Midbrain (tissue), 1 donor: ENCODE results near the gene PRKAA2.
"Not testable (repeated sequence)": the region's sequence is repeated elsewhere in the genome, so short reads cannot be mapped to it uniquely, and the experiment has no call there.

Source experiments
- DNase-seq: peaks from one replicate; lab custom pipeline; 2025; lab: John Stamatoyannopoulos, UW

PRKAA2 gene

DNA sequence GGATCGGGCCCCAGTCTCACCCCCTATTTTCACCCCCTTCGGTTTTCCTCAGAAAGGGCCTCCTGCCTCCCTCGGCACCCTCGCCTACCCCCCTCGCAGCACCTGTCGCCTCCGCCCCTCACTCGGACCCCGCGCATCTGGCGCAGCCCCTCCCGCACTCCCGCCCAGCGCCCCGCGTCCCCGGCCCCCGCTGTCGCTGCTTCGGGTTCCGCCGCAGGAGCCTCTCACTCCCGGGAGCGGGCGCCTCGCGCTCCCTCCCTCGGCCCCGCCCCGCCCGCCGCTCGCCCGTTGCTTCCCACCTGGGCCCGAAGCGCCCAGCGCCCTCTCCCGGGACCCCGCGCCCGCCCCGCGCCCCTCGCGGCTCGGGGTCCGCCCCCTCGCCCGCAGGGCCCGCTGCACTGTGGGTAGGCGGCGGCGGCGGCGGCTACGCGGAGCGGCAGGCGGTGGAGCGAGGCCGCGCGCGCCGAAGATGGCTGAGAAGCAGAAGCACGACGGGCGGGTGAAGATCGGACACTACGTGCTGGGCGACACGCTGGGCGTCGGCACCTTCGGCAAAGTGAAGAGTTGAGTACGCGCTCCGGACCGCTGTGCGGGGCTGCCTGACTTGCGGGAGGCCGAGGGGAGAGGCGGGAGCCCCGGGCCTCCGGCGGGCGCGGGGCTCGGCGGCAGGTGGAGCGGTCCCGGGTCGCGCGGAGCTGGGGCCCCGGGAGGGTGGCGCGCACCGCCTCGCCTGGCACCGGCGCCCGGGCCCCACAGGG, at the start of gene PRKAA2:
PRKAA2 (plus strand) TSS at position 396 of the 758 bp plus-strand sequence; CDS start at position 470, 74 bp downstream.
- peak; percentile 34 for DNase-seq

GRCh38 chr1:56595397-56596191, 49.5 kb upstream of the PRKAA2 start:
- not testable (repeated sequence) for DNase-seq

DNA sequence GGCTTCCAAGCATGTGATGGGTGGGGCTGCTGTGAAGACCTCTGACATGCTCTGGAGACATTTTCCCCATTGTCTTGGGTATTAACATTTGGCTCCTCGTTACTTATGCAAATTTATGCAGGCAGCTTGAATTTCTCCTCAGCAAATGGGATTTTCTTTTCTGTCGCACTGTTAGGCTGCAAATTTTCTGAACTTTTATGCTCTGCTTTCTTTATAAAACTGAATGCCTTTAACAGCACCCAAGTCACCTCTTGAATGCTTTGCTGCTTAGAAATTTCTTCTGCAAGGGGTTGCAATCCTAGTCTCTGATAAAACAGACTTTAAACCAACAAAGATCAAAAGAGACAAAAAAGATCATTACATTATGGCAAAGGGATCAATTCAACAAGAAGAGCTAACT, 35.0 kb upstream of the PRKAA2 start:
- DNase-seq, result not testable (repeated sequence)

DNA sequence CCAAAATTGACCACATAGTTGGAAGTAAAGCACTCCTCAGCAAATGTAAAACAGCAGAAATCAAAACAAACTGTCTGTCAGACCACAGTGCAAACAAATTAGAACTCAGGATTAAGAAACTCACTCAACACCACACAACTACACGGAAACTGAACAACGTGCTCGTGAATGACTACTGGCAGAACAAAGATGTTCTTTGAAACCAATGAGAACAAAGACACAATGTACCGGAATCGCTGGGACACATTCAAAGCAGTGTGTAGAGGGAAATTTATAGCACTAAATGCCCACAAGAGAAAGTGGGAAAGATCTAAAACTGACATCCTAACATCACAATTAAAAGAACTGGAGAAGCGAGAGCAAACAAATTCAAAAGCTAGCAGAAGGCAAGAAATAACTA, 34.3 kb upstream of the PRKAA2 start:
- DNase-seq, result not testable (repeated sequence)

DNA sequence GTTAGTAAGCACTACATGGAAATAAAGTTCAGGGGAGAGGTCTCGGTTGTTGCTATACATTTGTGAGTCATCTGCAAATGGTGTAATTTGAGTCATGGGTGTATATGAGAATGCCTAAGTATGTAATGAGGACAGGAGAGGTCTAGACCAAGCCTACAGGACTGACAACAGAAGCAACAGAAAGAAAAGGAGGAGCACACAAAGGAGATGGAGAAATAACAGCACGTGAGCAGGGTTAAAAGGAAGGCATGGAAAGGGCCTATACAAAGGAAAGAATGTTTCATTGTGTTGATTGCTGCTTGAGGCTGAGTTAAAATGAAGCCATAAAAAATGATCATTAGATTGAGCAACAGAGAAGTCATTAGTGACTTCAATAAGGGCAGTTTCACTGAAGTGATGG, 28.0 kb upstream of the PRKAA2 start:
- DNase-seq, result no peak

- no peak for DNase-seq
Observed at GRCh38 chr1:56625819-56626440, 19.2 kb upstream of the PRKAA2 start.

DNA sequence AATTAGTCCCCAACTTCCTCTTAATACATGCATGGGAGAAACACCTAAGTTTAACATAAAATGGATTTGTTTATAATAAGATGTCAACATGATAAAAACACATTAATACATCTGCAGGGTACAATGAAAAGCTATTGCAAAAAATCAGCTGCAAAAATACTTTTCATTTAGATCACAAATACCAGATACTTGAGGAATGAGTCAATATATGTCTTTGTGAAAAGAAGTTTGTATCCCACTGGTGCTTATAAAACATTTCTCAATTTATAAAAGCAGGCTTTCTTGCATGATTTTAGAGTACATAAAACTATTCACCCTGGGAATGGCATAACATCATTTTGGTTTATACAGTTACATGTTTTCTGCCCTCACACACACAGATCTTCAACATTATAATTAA, 18.6 kb upstream of the PRKAA2 start:
- no peak for DNase-seq

DNA sequence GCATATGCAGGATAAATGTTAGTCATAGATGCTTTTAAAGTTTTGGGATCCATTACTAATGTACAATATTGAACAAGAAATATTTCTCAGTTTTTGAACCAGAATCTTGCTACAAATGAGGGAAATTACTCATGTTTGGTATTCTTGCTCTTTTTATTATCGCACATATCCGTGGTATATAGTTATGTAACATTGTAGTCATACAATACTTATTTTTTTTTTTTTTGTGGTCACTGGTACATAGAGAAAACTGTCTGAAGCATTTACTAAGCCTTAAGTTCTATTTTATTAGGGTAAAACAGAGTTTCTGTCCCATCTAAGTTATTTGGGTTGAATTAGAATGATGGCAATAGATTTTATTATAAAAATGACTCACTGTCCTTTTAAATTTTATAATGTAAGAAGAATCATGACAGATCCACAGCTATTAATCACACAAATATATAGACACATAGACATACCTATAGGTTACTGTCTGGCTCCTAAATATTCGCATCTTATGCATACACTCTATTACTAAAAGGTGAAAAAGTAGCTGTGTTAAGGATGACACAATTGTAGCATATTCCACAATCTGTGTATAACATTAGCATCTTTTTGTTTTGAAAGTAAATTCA, 18.0 kb upstream of the PRKAA2 start:
- DNase-seq, result no peak

GRCh38 chr1:56627636-56628039, 17.5 kb upstream of the PRKAA2 start:
- DNase-seq, result no peak

- DNase-seq, result no peak
Observed at GRCh38 chr1:56630786-56631185, 14.3 kb upstream of the PRKAA2 start.

DNA sequence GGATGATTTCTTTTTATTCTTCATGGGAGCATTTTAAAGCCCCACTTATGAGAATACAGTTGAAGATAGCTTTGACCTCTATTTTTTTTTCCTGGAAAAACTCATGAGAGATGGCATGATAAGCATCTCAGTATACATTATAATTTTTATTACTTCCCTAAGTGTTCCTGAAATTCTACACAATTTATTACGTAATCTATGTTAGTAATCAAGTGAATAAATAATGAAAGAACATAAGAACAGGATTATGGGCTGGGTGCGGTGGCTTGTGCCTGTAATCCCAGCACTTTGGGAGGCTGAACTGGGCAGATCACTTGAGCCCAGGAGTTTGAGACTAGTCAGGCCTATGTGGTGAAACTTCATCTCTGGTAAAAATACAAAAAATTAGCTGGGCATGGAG, 13.2 kb upstream of the PRKAA2 start:
- no peak for DNase-seq

DNA sequence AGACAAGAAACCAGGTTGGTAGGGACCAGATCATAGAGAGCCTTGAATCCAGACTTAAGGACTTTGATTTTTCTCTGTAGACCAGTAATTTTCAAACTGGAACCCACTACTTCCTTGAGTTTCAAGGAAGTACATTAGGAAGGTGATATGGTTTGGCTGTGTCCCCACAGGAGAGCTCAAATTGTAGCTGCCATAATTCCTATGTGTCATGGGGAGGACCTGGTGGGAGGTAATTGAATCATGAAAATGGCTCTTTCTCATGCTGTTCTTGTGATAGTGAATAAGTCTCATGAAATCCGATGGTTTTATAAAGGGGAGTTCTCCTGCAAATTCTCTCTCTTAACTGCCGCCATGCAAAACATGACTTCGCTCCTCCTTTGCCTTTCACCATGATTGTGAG, 10.1 kb upstream of the PRKAA2 start:
- DNase-seq, result no peak

DNA sequence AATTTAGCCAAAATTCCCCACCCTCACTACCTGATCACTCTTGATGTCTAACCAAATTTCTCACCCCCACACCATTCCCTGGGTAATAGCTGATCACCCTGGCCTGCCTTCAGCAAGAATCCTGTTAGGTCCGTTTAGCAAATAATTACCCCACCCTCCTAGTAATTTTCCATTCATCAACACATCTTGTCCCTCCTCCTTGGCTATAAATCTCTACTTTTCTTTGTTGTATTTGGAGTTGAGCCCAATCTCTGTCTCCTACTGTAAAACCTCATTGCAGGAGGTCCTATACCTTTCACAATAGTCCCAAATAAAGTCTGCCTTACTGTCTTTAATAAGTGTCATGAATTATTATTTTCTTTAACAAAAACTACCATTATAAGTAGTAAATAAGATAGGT, 6.9 kb upstream of the PRKAA2 start:
- DNase-seq, result no peak

DNA sequence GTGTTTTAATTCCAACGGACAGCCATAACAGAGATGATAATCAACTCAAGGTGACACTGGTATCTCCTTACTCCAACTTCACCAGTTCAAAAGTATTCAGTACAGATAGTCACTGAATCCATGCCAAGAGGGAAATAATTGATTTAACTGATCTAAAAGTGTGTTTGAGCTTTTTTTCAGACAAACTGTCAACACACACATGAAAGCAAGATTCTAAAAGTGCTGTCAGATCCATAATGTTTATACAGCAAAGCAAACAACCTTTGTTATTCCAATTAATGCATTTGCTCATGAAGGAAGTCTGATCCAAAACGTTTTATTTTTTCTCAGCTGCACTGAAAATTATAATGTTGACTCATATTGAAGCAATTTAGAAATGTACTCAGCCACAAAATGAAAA, 5.9 kb upstream of the PRKAA2 start:
- no peak for DNase-seq

DNA sequence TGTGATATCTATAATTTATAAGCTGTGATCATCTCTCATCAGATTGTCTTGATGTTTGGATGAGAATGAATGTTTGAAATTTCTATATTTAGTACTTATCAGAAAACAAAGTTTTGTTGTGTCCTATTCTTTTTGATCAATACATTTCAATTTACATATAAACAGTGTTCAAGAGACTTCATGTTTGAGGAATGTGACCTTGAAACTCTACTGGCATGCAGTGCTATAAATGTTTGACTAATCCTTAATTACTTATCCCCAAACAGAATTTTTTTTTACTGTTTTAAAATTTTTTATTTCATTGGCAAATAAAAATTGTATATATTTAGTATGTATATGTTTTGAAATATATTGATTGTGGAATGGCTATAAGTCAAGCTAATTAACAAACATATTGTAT, 1.5 kb upstream of the PRKAA2 start:
- no peak for DNase-seq

- DNase-seq, result no peak
Observed at GRCh38 chr1:56644064-56644918, 823 bp upstream of the PRKAA2 start.

- DNase-seq, result peak; percentile 14
Observed at GRCh38 chr1:56645677-56646305, 677 bp downstream of the PRKAA2 start.

GRCh38 chr1:56646611-56647010, 1.5 kb downstream of the PRKAA2 start:
- DNase-seq, result no peak

DNA sequence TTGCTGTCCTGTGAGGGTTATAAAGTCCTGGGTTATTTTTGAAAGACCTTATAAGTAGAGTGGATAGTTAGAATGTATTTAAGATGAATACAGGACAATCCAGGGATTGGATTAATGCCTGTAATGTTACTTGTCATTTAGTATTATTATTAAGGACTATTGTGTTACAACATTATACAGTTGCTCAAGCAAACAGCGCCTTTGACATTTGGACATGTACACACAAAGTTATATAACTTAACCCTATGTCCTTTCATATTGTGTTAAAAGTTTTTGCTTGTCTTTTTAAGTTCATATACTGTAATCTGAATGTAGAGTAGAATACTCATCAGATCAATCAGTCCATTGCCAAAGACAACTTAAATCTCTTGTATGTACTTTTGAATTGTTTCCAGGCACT, 2.0 kb downstream of the PRKAA2 start:
- no peak for DNase-seq

GRCh38 chr1:56648546-56648945, 3.4 kb downstream of the PRKAA2 start:
- DNase-seq, result no peak
